Measurements from ENCODE around the gene MPPED2.

DNA sequence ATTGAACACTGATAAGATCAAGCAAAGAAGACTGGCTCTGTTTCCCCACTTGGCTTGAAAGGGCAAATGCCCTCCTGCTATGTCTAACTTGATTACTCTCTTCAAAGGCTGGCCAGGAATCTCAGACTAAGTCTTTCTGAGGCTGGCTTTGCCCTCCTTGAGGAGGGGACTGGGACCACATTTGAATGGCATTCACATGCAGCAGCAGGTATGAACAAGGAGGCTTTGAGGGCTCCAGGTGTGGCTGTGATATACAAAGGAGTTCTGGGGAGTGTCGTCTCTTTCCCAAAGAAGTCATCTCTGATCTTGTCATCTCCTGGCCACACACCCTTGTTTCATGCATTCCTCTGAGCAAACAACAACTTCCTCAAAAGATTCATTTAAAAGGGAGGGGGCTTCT is 132.4 kb downstream of the MPPED2 start:
- TF ChIP-seq, protein P1, sequence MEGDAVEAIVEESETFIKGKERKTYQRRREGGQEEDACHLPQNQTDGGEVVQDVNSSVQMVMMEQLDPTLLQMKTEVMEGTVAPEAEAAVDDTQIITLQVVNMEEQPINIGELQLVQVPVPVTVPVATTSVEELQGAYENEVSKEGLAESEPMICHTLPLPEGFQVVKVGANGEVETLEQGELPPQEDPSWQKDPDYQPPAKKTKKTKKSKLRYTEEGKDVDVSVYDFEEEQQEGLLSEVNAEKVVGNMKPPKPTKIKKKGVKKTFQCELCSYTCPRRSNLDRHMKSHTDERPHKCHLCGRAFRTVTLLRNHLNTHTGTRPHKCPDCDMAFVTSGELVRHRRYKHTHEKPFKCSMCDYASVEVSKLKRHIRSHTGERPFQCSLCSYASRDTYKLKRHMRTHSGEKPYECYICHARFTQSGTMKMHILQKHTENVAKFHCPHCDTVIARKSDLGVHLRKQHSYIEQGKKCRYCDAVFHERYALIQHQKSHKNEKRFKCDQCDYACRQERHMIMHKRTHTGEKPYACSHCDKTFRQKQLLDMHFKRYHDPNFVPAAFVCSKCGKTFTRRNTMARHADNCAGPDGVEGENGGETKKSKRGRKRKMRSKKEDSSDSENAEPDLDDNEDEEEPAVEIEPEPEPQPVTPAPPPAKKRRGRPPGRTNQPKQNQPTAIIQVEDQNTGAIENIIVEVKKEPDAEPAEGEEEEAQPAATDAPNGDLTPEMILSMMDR (IDR thresholded peaks at IDR 0.05; ENCODE audit: insufficient read depth, low read length): no peak
- TF ChIP-seq, protein P2, sequence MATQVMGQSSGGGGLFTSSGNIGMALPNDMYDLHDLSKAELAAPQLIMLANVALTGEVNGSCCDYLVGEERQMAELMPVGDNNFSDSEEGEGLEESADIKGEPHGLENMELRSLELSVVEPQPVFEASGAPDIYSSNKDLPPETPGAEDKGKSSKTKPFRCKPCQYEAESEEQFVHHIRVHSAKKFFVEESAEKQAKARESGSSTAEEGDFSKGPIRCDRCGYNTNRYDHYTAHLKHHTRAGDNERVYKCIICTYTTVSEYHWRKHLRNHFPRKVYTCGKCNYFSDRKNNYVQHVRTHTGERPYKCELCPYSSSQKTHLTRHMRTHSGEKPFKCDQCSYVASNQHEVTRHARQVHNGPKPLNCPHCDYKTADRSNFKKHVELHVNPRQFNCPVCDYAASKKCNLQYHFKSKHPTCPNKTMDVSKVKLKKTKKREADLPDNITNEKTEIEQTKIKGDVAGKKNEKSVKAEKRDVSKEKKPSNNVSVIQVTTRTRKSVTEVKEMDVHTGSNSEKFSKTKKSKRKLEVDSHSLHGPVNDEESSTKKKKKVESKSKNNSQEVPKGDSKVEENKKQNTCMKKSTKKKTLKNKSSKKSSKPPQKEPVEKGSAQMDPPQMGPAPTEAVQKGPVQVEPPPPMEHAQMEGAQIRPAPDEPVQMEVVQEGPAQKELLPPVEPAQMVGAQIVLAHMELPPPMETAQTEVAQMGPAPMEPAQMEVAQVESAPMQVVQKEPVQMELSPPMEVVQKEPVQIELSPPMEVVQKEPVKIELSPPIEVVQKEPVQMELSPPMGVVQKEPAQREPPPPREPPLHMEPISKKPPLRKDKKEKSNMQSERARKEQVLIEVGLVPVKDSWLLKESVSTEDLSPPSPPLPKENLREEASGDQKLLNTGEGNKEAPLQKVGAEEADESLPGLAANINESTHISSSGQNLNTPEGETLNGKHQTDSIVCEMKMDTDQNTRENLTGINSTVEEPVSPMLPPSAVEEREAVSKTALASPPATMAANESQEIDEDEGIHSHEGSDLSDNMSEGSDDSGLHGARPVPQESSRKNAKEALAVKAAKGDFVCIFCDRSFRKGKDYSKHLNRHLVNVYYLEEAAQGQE (IDR thresholded peaks at IDR 0.05; ENCODE audit: insufficient replicate concordance, low read depth): no peak
- TF ChIP-seq POLR2AphosphoS5 (IDR thresholded peaks at IDR 0.05; ENCODE audit: low read depth): no peak
- no peak for TF ChIP-seq SPI1 (IDR thresholded peaks at IDR 0.05; ENCODE audit: borderline replicate concordance, low read depth)
- no peak for TF ChIP-seq GABPA (IDR thresholded peaks at IDR 0.05; ENCODE audit: low read depth)

Data from HL-60 (cell line).